Occipital lobe (tissue), 2 donors: Measurements from ENCODE around the gene EML4. TPM values are rescaled to one million over a fixed set of nuclear protein-coding genes. Genes with fewer than 3 reads are reported as not detected.
"Not testable (repeated sequence)": the region's sequence is repeated elsewhere in the genome, so short reads cannot be mapped to it uniquely, and the experiment has no call there.

Source experiments
- DNase-seq: peaks from one replicate; lab custom pipeline; 2025; lab: John Stamatoyannopoulos, UW
- total RNA-seq: library from RNA; depleted of rRNA; stranded (reverse); fragments of >200 nt; gene quantifications from one replicate; pipeline ENCODE4 v1.2.3, GENCODE V29; 2014

The EML4 gene
- total RNA-seq, 1 donor from 2014 or later = 41.6 TPM

- DNase-seq = no peak
These were observed 3.4 kb downstream of the EML4 start for GRCh38 chr2:42172566-42172965.

GRCh38 chr2:42173467-42173866 lies 4.3 kb downstream of the EML4 start:
- not testable (repeated sequence) for DNase-seq

GRCh38 chr2:42176992-42177738 lies 8.0 kb downstream of the EML4 start:
- DNase-seq = no peak

- no peak for DNase-seq
These were observed 9.2 kb downstream of the EML4 start for GRCh38 chr2:42178335-42178734.

DNA sequence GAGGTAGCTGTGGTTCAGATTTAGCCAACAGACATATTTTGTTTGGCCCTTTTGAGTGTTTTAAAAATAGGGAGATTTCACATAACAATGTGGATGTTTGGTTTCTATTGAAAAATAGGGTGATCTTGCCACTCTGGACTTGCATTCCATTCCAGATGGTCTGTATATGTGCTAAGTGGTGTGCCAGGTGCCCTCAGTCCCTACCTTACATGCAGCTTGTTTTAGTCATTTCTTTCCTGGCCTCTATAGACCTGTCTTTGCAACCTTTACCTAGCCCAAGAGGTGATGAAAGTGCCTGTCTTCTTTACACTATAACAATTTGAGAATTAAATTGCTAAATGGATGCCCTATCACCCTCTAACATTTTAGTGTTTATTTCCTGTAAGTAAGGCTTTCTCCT lies 11.1 kb downstream of the EML4 start:
- no peak for DNase-seq

DNA sequence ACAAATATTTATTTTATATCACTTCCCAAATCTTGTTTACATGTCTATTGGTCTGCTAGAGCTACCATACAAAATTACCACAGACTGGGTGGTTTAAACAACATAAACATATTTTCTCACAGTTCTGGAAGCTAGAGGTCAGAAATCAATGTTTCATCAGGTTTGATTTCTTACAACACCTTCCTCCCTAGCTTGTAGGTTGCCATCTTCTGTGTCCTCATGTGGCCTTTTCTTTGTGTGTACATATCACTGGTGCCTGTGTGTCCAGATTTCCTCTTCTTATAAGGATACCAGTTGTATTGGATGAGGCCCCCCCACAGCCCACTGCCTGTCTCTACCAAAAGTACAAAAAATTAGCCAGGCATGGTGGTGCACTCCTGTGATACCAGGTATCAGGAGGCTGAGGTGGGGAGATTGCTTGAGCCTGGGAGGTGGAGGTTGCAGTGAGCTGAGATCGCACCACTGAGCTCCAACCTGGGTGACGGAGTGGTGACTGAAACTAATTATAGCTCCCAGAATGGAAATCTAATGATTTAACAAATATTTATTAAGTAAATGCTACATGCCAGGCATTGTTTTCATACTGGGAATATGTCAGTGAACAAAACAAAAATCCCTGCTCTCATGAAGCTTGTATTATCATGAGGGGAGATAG lies 13.6 kb downstream of the EML4 start:
- no peak for DNase-seq

DNA sequence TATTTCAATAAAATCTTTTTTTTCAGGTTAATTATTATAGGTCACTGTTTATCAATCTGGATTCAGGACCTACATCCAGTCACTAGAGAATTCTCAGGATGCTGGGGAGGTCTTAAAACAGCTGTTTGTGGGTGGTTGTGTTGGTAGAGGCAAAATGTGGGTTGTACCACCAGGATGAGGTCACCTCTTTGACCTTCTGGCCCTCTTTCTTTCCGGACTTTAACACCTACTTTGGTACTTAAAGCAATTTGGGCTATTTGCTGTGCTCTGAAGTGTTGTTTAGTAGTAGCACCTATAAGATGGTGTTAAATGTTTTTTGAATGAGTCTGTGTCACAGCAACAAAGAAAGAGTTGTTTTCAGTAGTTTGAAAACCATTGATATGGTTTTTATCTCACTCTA lies 14.6 kb downstream of the EML4 start:
- no peak for DNase-seq

DNA sequence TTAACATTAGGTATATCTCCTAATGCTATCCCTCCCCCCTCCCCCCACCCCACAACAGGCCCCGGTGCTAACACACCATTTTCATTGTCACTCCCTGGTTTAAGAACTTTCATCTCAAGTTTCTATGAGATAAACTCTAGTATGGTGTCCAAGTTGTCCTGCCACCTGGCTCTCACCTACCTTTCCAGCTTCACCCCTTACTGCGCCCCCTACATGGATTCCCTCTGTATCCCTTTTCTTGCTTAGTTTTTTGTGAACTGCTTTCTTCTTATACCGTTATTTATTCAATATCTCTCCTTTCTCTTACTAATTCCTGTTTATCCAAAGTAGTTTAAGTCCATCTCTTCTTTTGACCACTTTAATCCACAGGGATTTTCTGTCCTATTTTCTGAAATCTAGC lies 15.2 kb downstream of the EML4 start:
- no peak for DNase-seq

DNA sequence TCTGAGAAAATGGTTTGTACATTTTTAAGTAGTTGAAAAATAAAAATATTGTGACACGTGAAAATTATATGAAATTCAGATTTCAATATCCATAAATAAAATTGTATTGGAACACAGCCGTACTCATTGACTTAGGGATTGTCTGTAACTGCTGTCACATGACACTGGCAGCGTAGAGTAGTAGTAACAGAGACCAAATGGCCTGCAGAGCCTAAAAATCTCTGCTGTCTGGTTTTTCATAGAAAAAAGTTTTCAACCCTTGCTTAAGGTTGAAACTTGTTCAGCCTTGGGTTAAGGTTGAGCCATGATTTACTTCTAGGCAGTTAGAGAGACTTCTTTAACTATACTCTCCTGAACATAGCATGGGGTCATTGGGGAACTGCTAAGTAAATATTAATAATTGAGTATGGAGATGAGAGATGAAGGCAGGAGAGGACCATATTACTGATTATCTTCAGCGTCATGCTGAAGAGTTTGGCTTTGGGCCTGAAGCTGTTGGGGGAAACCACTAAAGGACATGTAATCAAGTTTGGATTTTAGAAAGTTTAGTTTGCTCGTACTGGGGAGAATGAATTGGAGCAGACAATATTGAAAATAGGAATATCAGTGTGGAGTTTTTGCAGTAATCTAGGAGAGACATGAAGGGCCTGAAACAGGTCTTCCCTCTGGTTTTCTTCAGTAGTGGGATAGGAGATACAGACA lies 16.2 kb downstream of the EML4 start:
- DNase-seq = no peak

DNA sequence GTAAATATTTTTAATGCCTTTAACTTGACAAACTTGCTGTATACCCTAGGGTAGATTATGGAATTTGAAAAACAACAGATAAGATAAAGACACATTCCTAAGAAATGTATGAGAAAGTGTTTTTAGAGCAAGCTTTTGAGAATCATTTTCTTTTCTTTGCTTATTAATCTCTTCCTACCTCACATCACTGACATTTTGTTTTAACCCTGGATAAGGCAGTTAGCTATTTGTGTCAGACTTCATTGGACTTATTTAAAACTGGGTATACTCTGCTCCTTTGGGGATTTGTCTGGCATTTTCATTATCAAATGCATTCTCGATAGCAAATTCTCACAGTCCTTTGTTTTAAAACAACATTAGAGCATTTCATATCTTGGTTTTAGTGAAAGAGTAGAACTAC lies 17.2 kb downstream of the EML4 start:
- DNase-seq = no peak

GRCh38 chr2:42186945-42187632 lies 17.9 kb downstream of the EML4 start:
- DNase-seq = no peak

- DNase-seq = no peak
These were observed 18.7 kb downstream of the EML4 start for GRCh38 chr2:42187886-42188285.

- DNase-seq = no peak
These were observed 20.0 kb downstream of the EML4 start for GRCh38 chr2:42189235-42189566.

GRCh38 chr2:42190191-42190590 lies 21.0 kb downstream of the EML4 start:
- DNase-seq = no peak

DNA sequence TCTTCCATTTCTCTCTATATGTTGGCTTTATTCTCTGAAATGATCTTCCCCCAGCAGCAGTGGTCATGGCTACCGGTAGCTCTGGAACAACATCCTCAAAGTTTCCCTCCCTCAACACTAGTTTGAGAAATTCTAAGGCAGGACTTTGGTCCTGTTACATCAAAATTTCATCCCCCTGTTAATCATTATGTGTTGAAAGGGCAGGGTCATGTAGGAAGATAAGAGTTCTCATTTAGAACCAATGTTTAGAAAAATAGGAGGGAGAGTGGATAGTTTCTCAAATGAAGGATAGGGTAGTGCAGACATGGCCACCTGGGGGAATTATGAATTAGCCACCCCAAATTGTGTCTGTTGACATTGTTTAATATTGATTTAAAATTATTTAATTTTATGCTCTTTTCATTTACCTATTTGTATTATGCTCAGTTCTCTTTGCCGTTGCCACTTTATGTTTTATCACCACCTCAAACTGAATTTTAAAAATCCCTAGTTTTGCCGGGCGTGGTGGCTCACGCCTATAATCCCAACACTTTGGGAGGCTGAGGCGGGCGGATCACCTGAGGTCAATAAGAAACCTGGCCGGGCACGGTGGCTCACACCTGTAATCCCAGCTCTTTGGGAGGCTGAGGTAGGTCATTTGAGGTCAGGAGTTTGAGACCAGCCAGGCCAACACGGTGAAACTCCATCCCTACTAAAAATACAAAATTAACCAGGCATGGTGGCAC lies 22.3 kb downstream of the EML4 start:
- DNase-seq = no peak

DNA sequence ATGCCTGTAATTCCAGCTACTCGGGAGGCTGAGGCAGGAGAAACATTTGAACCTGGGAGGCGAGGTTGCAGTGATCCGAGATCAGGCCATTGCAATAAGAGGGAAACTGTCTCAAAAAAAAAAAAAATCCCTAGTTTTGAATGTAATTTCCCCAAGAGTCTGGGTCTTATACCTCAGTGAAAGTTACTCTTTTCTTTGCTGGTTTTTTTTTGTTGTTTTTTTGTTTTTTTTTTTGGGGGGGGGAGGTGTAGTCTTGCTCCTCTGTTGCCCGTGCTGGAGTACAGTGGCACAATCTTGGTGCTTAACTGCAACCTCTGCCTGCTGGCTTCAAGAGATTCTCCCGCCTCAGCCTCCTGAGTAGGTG lies 22.8 kb downstream of the EML4 start:
- no peak for DNase-seq

- DNase-seq = no peak
These were observed 23.8 kb downstream of the EML4 start for GRCh38 chr2:42192652-42193566.

- DNase-seq = no peak
These were observed 24.6 kb downstream of the EML4 start for GRCh38 chr2:42193722-42194187.

- no peak for DNase-seq
These were observed 25.3 kb downstream of the EML4 start for GRCh38 chr2:42194428-42194827.

GRCh38 chr2:42195559-42195958 lies 26.4 kb downstream of the EML4 start:
- no peak for DNase-seq

DNA sequence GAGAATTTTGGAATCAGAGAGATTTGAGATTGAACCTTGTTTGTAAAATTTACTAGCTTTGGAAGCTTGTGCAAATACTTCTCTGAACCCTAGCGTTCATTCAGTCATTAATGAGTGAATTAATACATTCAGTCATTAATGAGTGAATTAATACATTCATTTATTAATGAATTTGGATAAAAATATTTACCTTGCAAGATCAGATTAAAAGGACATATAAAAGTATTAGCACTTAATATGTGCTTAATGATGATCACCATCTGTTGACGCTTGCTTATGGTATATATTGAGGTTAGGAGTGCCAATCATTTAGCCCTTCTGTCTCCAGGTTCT lies 26.9 kb downstream of the EML4 start:
- DNase-seq = no peak
